ENCODE results near the gene TMEM79. TPM values are rescaled to one million over a fixed set of nuclear protein-coding genes. Genes with fewer than 3 reads are reported as not detected.
"Not testable (repeated sequence)": the region's sequence is repeated elsewhere in the genome, so short reads cannot be mapped to it uniquely, and the experiment has no call there.

The TMEM79 gene
- total and polyA plus RNA-seq, 4 experiments from 2014 or later = 0.93 to 16.8 (median 11.0) TPM

- POLR2A ChIA-PET (ENCODE audit: partially characterized antibody) = no interaction called here
- peaks cover 69% of the 10 kb centered on the region for H3K36me3 ChIP-seq (ENCODE audit: insufficient read depth, low read length)
- peak overlapping the region in 1 of 7 donors; percentile 52 for H3K27ac Mint-ChIP-seq
- H3K4me3 ChIP-seq (ENCODE audit: low read length in 2 of 2) = no peak overlapping the region
- intact Hi-C loops (cut with micrococcal nuclease) = no loop called here
- no peaks in the 10 kb centered on the region for H3K9me3 Mint-ChIP-seq
- no peak overlapping the region for H3K27ac ChIP-seq (ENCODE audit: low read depth, low read length)
- H3K27me3 Mint-ChIP-seq = no peaks in the 10 kb centered on the region
- peaks cover 39 to 74% of the 10 kb centered on the region in 2 donors for H3K36me3 Mint-ChIP-seq
- no peaks in the 10 kb centered on the region for H3K4me1 ChIP-seq (ENCODE audit: insufficient read depth, low read length)
- H3K4me3 Mint-ChIP-seq = no peak overlapping the region
- no peaks in the 10 kb centered on the region for H3K27me3 ChIP-seq (ENCODE audit: insufficient read depth, low read length)
- DNase-seq = no peak
- H3K9me3 ChIP-seq (ENCODE audit: control insufficient read depth in 1 of 2, low read length in 2 of 2) = no peaks in the 10 kb centered on the region
- CTCF ChIA-PET (ENCODE audit: partially characterized antibody) = interaction anchor here (2.0 to 2.4 kb wide), 2 partner anchors 23 to 228 kb away, joined by 7 read pairs; no protein-coding TSS in a partner anchor
- H3K4me1 Mint-ChIP-seq = peaks cover 0 to 2% (median 0%) of the 10 kb centered on the region in 4 donors
These were observed 36.4 kb downstream of the TMEM79 start for GRCh38 chr1:156320560-156320959.

GRCh38 chr1:156323179-156323578 is 39.1 kb downstream of the TMEM79 start:
- H3K27ac ChIP-seq (ENCODE audit: low read depth, low read length); H3K4me3 Mint-ChIP-seq; intact Hi-C loops (cut with micrococcal nuclease); H3K4me1 ChIP-seq (ENCODE audit: insufficient read depth, low read length); H3K9me3 ChIP-seq (ENCODE audit: control insufficient read depth in 1 of 2, low read length in 2 of 2); H3K4me1 Mint-ChIP-seq; H3K27me3 ChIP-seq (ENCODE audit: insufficient read depth, low read length); H3K9me3 Mint-ChIP-seq; H3K4me3 ChIP-seq (ENCODE audit: low read length in 2 of 2); H3K27me3 Mint-ChIP-seq; DNase-seq; H3K27ac Mint-ChIP-seq: not testable (repeated sequence)
- H3K36me3 ChIP-seq (ENCODE audit: insufficient read depth, low read length) = peaks cover 47% of the 10 kb centered on the region
- ChIA-PET POLR2A (ENCODE audit: partially characterized antibody) (interaction anchor here (0.7 to 1.4 kb wide), 2 partner anchors 14 to 578 kb away, joined by 3 read pairs; no protein-coding TSS in a partner anchor), CTCF (ENCODE audit: partially characterized antibody) (interaction anchor here (1.2 kb wide), 1 partner anchor 14 kb away, joined by 4 read pairs; the partner anchor contains the start of gene CCT3)
- peaks cover 21 to 55% of the 10 kb centered on the region in 2 donors for H3K36me3 Mint-ChIP-seq

- Histone ChIP-seq H3K27ac (ENCODE audit: low read depth, low read length) (no peak overlapping the region), H3K27me3 (ENCODE audit: insufficient read depth, low read length) (no peaks in the 10 kb centered on the region), H3K4me3 (ENCODE audit: low read length in 2 of 2) (no peak overlapping the region), H3K4me1 (ENCODE audit: insufficient read depth, low read length) (peaks cover 28% of the 10 kb centered on the region), H3K36me3 (ENCODE audit: insufficient read depth, low read length) (peaks cover 22% of the 10 kb centered on the region), H3K9me3 (ENCODE audit: control insufficient read depth in 1 of 2, low read length in 2 of 2) (no peaks in the 10 kb centered on the region)
- ChIA-PET POLR2A (ENCODE audit: partially characterized antibody) (interaction anchor here (0.6 to 3.4 kb wide), 3 partner anchors 13 to 699 kb away, joined by 3 to 27 read pairs (median 4); partner anchors contain the start of gene SMG5), CTCF (ENCODE audit: partially characterized antibody) (interaction anchor here (0.7 kb wide), 1 partner anchor 421 kb away, joined by 3 read pairs; no protein-coding TSS in a partner anchor)
- DNase-seq = no peak
- H3K27me3 Mint-ChIP-seq = no peaks in the 10 kb centered on the region
- H3K9me3 Mint-ChIP-seq = no peaks in the 10 kb centered on the region
- intact Hi-C loops (cut with micrococcal nuclease) = no loop called here
- peaks cover 22 to 46% (median 35%) of the 10 kb centered on the region in 4 donors for H3K4me1 Mint-ChIP-seq
- H3K27ac Mint-ChIP-seq = peak overlapping the region in 4 of 7 donors; percentile 50 to 91 (median 86)
- H3K4me3 Mint-ChIP-seq = peak overlapping the region; percentile 94 to 99 (median 98)
- H3K36me3 Mint-ChIP-seq = peaks cover 13 to 53% of the 10 kb centered on the region in 2 donors
These were observed 52.1 kb downstream of the TMEM79 start for GRCh38 chr1:156336242-156336641.

- H3K4me3 ChIP-seq (ENCODE audit: low read length in 2 of 2) = peak overlapping the region; percentile 94 to 95
- H3K36me3 ChIP-seq (ENCODE audit: insufficient read depth, low read length) = peaks cover 18% of the 10 kb centered on the region
- H3K27me3 ChIP-seq (ENCODE audit: insufficient read depth, low read length) = no peaks in the 10 kb centered on the region
- Mint-ChIP-seq H3K9me3 (no peaks in the 10 kb centered on the region), H3K4me3 (peak overlapping the region; percentile 94 to 99 (median 98)), H3K36me3 (peaks cover 10 to 48% of the 10 kb centered on the region in 2 donors), H3K4me1 (peaks cover 22 to 46% (median 35%) of the 10 kb centered on the region in 4 donors), H3K27me3 (no peaks in the 10 kb centered on the region), H3K27ac (peak overlapping the region; percentile 91 to 100 (median 99))
- ChIA-PET CTCF (ENCODE audit: partially characterized antibody) (interaction anchor here (0.6 to 1.3 kb wide), 6 partner anchors 15 to 422 kb away, joined by 3 to 5 read pairs (median 3); partner anchors contain the start of gene PMF1), POLR2A (ENCODE audit: partially characterized antibody) (interaction anchor here (1.1 to 3.4 kb wide), 5 partner anchors 15 to 167 kb away, joined by 3 to 27 read pairs (median 3); partner anchors contain the start of genes GLMP and SMG5)
- peaks cover 28% of the 10 kb centered on the region for H3K4me1 ChIP-seq (ENCODE audit: insufficient read depth, low read length)
- no peaks in the 10 kb centered on the region for H3K9me3 ChIP-seq (ENCODE audit: control insufficient read depth in 1 of 2, low read length in 2 of 2)
- H3K27ac ChIP-seq (ENCODE audit: low read depth, low read length) = peak overlapping the region; percentile 75
- intact Hi-C loops (cut with micrococcal nuclease) = no loop called here
- DNase-seq = no peak
These were observed 53.1 kb downstream of the TMEM79 start for GRCh38 chr1:156337052-156337887.

GRCh38 chr1:156337888-156338179 is 53.7 kb downstream of the TMEM79 start:
- H3K36me3 ChIP-seq (ENCODE audit: insufficient read depth, low read length) = peaks cover 13% of the 10 kb centered on the region
- H3K9me3 Mint-ChIP-seq = no peaks in the 10 kb centered on the region
- DNase-seq = peak in 1 of 5 donors; percentile 44
- H3K4me3 Mint-ChIP-seq = peak overlapping the region; percentile 94 to 99 (median 98)
- CTCF ChIA-PET (ENCODE audit: partially characterized antibody) = interaction anchor here (0.6 to 1.3 kb wide), 5 partner anchors 15 to 164 kb away, joined by 3 to 5 read pairs (median 3); partner anchors contain the start of gene PMF1
- H3K27ac Mint-ChIP-seq = peak overlapping the region; percentile 91 to 100 (median 99)
- POLR2A ChIA-PET (ENCODE audit: partially characterized antibody) = interaction anchor here (1.1 to 3.4 kb wide), 5 partner anchors 15 to 167 kb away, joined by 3 to 27 read pairs (median 3); partner anchors contain the start of genes GLMP and SMG5
- no peaks in the 10 kb centered on the region for H3K27me3 ChIP-seq (ENCODE audit: insufficient read depth, low read length)
- H3K9me3 ChIP-seq (ENCODE audit: control insufficient read depth in 1 of 2, low read length in 2 of 2) = no peaks in the 10 kb centered on the region
- peaks cover 22 to 46% (median 35%) of the 10 kb centered on the region in 4 donors for H3K4me1 Mint-ChIP-seq
- intact Hi-C loops (cut with micrococcal nuclease) = loop anchor here (1.0 kb wide), 4 partner anchors 56 to 429 kb away; partner anchors contain the start of genes PRCC and SMG5
- H3K27me3 Mint-ChIP-seq = no peaks in the 10 kb centered on the region
- H3K4me1 ChIP-seq (ENCODE audit: insufficient read depth, low read length) = peaks cover 28% of the 10 kb centered on the region
- H3K27ac ChIP-seq (ENCODE audit: low read depth, low read length) = peak overlapping the region; percentile 75
- H3K4me3 ChIP-seq (ENCODE audit: low read length in 2 of 2) = peak overlapping the region; percentile 94 to 95
- H3K36me3 Mint-ChIP-seq = peaks cover 10 to 43% of the 10 kb centered on the region in 2 donors

- Mint-ChIP-seq H3K9me3 (no peaks in the 10 kb centered on the region), H3K4me1 (peaks cover 22 to 46% (median 35%) of the 10 kb centered on the region in 4 donors), H3K27me3 (peaks cover 0 to 1% of the 10 kb centered on the region in 2 donors), H3K4me3 (peak within 1 kb of the TSS; percentile 94 to 99 (median 98)), H3K36me3 (peaks cover 7 to 40% of the 10 kb centered on the region in 2 donors), H3K27ac (peak within 1 kb of the TSS; percentile 91 to 100 (median 99))
- H3K36me3 ChIP-seq (ENCODE audit: insufficient read depth, low read length) = peaks cover 10% of the 10 kb centered on the region
- POLR2A ChIA-PET (ENCODE audit: partially characterized antibody) = interaction anchor here (1.1 to 3.4 kb wide), 4 partner anchors 21 to 166 kb away, joined by 3 to 27 read pairs (median 3); partner anchors contain the start of genes GLMP and SMG5
- peak within 1 kb of the TSS; percentile 94 to 95 for H3K4me3 ChIP-seq (ENCODE audit: low read length in 2 of 2)
- CTCF ChIA-PET (ENCODE audit: partially characterized antibody) = interaction anchor here (0.6 to 1.3 kb wide), 5 partner anchors 16 to 163 kb away, joined by 3 to 5 read pairs (median 3); partner anchors contain the start of gene PMF1
- DNase-seq = peak; percentile 100
- intact Hi-C loops (cut with micrococcal nuclease) = loop anchor here (1.0 kb wide), 4 partner anchors 56 to 429 kb away; partner anchors contain the start of genes PRCC and SMG5
- H3K9me3 ChIP-seq (ENCODE audit: control insufficient read depth in 1 of 2, low read length in 2 of 2) = no peaks in the 10 kb centered on the region
- peaks cover 28% of the 10 kb centered on the region for H3K4me1 ChIP-seq (ENCODE audit: insufficient read depth, low read length)
- H3K27me3 ChIP-seq (ENCODE audit: insufficient read depth, low read length) = no peaks in the 10 kb centered on the region
- H3K27ac ChIP-seq (ENCODE audit: low read depth, low read length) = peak within 1 kb of the TSS; percentile 75
These were observed 54.3 kb downstream of the TMEM79 start, which contains the start of the genes CCT3 and TSACC for GRCh38 chr1:156338180-156338976. Gene CCT3 (minus strand): TSS chr1:156338292. CDS start chr1:156338184, 108 bp downstream. Gene TSACC (plus strand): TSS chr1:156338526. CDS start chr1:156339758, 1,232 bp downstream.
